Measurements from ENCODE around the gene TRPM8.
"Not testable (repeated sequence)": the region's sequence is repeated elsewhere in the genome, so short reads cannot be mapped to it uniquely, and the experiment has no call there.

Gene TRPM8

GRCh38 chr2:233917116-233917515 is at the start of gene TRPM8:
Gene TRPM8 (plus strand): TSS chr2:233917373. CDS start chr2:233926538, 9,165 bp downstream.
- DNase-seq: no peak

- DNase-seq: no peak
These were observed 49.1 kb upstream of the TRPM8 start, which contains the start of gene MSL3B for GRCh38 chr2:233867993-233868532. Gene MSL3B (minus strand): TSS chr2:233868386.

GRCh38 chr2:233871432-233871831 is 45.7 kb upstream of the TRPM8 start:
- DNase-seq: no peak

DNA sequence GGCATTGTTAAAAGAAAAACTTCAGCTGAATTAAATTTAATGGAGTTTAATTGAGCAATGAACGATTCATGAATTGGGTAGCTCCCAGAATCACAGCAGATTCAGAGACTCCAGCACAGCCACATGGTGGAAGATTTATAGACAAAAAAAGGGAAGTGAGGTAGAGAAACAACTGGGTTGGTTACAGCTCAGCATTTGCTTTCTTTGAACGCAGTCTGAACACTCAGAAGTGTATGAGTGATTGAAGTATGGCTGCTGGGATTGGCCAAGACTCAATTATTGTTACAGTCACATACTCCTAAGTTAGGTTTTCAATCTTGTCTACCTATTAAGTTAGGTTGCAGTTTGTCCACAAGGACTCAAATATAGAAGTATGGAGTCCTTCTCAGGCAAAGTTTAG is 45.0 kb upstream of the TRPM8 start:
- not testable (repeated sequence) for DNase-seq

DNA sequence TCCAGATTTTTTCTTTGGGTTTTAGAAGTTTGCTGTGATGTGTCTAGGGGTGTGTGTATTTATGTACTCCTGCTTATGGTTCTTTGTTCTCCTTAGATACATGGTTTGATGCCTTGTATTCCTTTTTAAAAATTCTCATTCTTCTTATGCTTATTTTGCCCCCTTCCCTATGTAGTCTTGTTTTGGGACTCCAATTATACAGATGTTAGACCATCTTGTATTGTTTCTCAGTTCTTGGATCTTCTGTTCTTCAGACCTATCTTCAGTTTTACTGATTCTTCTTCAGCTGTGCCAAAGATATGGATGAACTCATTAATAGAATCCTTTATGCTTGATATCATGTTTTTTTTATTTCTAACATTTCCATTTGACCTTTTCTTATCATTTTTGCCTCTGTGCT is 34.8 kb upstream of the TRPM8 start:
- DNase-seq: no peak

DNA sequence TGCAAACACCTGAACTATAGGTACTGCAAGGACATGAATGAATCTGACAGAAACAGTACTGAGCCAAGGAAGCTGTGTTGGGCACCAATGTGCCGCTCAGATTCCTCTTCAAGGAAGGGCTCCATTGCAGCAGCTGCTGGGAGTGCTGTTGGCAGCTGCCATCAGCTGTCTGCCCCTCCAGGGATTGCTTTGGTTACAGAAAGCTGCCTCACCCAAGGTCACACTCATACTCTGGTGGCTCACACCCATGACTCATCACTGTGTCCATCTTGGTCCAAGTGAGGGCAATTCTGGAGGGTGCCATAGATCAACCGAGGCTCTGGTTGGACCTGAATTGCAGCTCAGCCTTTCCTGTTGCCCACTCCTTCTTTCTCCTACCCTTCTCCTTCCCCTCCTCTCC is 24.4 kb upstream of the TRPM8 start:
- no peak for DNase-seq

DNA sequence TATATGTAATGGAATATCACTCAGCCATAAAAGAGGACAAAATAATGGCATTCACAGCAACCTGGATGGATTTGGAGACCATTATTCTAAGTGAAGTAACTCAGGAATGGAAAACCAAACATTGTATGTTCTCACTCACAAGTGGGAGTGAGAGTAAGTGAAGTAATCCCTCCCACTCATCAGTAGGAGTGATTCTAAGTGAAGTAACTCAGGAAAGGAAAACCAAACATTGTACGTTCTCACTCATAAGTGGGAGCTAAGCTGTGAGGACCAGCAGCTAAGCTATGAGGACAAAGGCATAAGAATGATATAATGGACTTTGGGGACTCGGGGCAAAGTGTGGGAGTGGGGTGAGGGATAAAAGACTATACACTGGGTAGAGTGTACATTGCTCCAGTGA is 20.9 kb upstream of the TRPM8 start:
- DNase-seq: not testable (repeated sequence)

- DNase-seq: no peak
These were observed 15.8 kb upstream of the TRPM8 start for GRCh38 chr2:233901367-233901766.

DNA sequence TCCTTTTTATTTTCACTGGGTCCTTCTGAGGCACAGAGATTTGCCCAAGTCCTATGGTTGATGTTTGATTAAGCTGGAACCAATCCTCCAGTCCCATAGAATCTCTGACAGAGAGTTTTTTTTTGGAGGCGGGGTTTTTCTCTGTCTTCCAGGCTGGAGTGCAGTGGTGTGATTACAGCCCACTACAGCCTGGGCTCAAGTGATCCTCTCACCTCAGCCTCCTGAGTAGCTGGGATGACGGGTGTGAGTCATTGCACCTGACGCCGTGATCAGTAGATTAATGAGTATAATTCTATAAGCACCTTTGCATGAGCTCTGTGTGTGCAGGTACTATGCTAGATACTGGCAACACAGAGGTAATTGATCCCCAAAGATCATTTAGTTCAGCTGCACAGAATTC is 15.3 kb upstream of the TRPM8 start:
- DNase-seq: no peak

DNA sequence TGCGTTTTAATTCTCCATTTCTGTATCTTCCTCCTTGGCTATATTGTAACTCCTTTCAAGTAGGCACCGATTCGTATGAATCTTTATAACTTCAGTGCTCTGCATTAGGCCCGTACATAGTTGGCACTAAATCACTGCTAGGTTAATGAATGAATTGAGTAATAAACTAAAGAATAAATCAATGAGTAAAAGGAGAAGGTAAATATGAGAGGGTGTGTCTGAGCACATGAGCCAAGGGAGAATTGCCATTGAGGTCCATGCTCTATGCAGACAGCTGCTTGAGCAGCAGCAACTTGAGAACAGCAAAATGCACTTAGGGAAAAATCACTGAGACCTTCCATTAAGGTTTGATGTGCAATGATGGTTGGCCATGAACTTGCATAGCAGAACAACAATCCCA is 11.2 kb upstream of the TRPM8 start:
- no peak for DNase-seq

- no peak for DNase-seq
These were observed 9.5 kb upstream of the TRPM8 start for GRCh38 chr2:233907627-233908026.

DNA sequence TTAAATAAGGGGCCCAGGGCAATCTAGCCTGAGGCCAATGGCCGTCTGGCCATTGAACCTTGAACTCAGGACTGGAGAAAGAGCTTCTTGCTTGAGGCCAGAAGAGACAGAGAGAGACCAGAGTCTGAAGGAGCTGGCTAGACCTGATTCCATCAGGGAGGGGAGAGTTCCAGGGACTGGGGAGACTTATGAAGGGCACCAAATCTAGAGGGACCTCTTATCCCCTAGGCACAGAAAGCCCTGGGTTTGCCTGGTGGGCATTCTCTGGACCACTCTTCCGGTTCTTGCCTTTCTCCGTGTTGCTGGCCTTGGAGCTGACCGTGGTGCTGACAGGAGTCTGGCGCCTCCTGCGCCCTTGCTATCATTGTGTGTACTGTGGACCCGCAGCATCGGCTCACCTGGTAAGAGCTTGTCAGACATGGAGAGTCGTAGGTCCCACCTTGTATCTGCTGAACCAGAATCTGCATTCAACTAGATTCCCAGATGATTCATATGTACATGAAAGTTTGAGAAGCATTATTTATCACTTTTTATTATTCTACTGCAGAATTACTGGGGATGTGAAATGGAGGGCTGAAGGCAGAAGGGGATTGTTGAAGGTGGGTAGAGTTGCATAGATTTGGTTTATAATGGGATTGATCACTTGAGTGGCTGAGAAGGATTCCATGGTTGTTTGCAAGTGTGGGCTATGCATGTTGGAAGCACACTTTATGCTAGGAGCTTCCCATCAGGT is 4.3 kb upstream of the TRPM8 start:
- DNase-seq: no peak

DNA sequence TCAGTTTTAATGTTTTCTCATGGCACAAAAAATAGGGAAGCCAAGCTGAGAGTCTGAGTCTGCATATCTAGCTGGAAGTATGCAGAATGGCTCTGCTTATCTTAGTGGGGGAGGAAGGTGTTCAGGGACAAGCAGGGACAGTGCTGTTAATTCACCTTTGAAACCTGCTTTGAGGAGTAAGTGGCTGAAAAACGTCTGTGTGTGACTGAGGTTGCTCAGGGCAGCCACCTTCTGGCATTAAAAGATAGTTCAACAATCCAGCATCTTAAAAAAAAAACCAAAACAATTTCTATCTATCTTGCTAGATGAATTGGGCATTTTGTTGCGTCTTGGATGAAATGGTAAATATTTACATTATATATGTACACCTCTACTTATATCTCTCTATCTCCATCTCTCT is 2.0 kb upstream of the TRPM8 start:
- no peak for DNase-seq

DNA sequence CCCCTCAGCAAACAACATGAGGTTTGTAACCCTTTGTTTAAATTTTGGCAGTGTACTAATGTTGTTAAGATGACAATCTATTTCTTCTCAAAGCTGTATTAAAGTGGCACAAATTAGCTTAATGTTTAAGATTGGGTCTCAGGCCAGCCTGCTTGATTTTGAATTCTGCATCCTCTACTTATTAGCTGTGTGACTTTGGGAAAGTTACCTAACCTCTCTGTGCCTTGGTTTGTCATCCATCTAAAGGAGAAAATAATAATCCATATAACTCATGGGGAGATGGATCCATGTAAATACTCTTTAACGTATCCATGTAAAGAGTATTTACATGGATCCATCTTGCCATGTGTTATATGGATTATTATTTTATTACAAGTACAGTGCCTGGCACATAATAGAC is 2.1 kb downstream of the TRPM8 start:
- DNase-seq: no peak

GRCh38 chr2:233919938-233920337 is 2.8 kb downstream of the TRPM8 start:
- no peak for DNase-seq

DNA sequence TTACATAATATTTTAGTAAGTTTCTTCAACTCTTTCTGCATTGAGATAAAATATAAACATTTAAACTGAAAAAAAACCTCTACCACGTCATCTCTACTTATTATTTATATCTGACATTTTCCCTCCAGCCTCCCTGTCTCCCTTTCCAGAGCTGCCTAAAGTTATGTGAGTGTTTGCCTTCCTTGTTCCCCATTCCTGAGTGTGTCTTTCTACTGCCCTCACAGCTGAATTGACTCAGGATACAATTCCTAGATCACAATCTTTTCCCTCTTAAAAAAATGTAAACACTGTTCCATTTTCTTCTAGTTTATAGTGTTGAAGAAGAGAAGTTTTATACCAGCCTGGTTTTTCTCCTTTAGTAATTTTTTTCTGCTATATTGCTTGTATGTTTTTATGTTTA is 5.3 kb downstream of the TRPM8 start:
- DNase-seq: no peak

DNA sequence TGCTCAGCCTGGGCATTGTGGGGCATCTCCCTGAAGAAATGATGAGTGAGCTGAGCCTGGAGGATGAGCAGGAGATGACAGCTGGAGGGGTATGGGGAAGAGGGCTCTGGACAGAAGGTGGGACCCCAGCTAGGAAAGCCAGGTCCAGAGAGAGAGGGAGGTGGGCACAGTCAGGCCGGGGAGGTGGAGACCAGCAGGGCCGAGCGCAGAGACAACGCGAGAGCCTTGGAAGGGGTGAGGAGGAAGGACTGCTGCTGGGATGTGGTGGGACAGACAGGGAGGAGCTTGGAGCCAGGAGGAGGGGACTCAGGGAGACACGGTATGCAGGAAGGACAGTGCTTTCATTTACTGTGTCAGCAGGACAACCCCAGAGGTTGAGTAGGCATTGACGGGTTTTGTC is 8.2 kb downstream of the TRPM8 start:
- no peak for DNase-seq

GRCh38 chr2:233926806-233927205 is 9.6 kb downstream of the TRPM8 start:
- DNase-seq: no peak

GRCh38 chr2:233928594-233929351 is 11.6 kb downstream of the TRPM8 start:
- DNase-seq: no peak

DNA sequence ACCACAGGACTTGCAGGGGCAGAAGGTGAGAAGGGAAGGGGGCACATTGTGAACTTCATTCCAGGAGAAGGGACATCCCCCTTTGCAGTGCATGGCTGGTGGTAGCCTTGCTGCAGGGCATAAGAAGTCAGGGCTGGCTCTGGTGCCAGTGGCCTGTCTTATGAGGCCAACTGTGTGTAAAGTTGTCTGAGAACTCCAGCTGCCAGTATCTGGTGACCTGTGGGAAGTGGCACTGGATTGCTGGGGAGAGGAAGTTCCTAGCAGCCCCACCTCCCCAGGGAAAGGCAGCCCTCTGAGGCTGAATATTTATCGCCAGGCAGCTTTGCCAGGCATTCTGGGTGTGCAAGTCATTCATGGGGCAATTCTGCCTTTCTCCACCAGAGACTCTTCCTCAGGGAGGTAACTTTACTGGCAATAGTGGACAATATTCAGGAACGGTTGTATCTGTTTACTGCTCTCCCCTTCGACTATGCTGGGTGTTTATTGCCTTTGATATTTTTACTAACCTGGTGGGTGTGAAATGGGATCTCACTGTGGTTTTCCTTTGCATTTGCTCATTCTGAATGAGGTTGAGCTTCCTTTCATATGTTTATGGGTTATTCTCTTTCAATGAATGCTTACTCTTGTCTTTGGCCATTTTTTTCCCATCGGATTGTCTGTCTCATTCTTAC is 12.3 kb downstream of the TRPM8 start:
- no peak for DNase-seq

- no peak for DNase-seq
These were observed 17.4 kb downstream of the TRPM8 start for GRCh38 chr2:233934524-233934923.

DNA sequence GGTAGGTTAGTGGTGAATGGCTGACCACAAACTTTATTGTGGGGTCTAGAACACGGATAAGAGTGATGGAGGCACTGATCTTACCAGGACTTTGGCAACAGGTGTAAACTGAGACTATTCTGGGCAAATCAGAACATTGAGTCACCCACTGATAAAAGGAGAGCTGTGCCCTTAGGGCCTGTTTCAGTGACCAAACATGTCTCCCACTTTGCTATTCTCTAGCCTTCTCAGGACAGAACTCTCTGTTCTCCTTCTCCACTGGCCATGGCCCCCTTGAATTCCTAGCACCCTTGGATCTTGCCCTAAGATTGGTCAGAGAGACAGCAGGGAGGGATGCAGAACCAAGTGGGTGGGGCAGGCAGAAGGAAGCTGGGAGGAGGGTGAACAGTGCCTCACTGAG is 18.3 kb downstream of the TRPM8 start:
- DNase-seq: no peak

DNA sequence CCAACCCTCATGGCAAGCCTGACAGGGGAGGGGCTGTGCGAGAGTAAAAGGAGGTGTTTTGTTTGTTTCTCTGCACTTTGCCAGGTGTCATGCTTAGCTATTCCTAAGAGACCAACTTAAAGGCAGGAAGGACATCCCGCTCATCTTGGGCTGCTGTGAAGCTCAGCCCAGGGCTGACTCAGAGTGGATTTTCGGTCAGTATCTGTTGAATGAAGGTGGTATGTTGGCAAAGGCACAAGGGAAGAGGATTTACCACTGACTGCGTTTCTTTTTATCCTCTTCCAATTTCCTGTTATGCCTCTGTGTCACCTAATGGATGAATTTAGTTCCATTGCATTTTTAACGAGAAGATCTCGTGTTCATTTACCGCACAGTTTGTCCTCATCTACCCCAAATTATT is 18.9 kb downstream of the TRPM8 start:
- DNase-seq: no peak
